ENCODE data around the gene CCDC149.

Gene CCDC149

GRCh38 chr4:24912252-24913118 lies at the start of gene CCDC149:
CCDC149 (minus strand) TSS chr4:24913042; CDS start chr4:24912864, 178 bp downstream.
- Mint-ChIP-seq H3K9me3 (peaks cover 3% of the 10 kb centered on the region), H3K27ac (no peak within 1 kb of the TSS), H3K36me3 (peaks cover 2% of the 10 kb centered on the region), H3K27me3 (peaks cover 48% of the 10 kb centered on the region), H3K4me1 (peaks cover 2% of the 10 kb centered on the region), H3K4me3 (peak within 1 kb of the TSS; percentile 51)
- CTCF ChIA-PET = no interaction called here
- DNase-seq = peak; percentile 22

GRCh38 chr4:24957886-24958285 lies 45.0 kb upstream of the CCDC149 start:
- no peak overlapping the region for H3K27ac Mint-ChIP-seq
- H3K4me1 Mint-ChIP-seq = no peaks in the 10 kb centered on the region
- no peaks in the 10 kb centered on the region for H3K36me3 Mint-ChIP-seq
- DNase-seq = no peak
- H3K27me3 Mint-ChIP-seq = no peaks in the 10 kb centered on the region
- H3K4me3 Mint-ChIP-seq = no peak overlapping the region
- H3K9me3 Mint-ChIP-seq = peaks cover 4% of the 10 kb centered on the region
- CTCF ChIA-PET = no interaction called here

GRCh38 chr4:24956763-24957162 lies 43.9 kb upstream of the CCDC149 start:
- H3K4me1 Mint-ChIP-seq = no peaks in the 10 kb centered on the region
- CTCF ChIA-PET = no interaction called here
- H3K27ac Mint-ChIP-seq = no peak overlapping the region
- H3K27me3 Mint-ChIP-seq = no peaks in the 10 kb centered on the region
- peaks cover 4% of the 10 kb centered on the region for H3K9me3 Mint-ChIP-seq
- no peak overlapping the region for H3K4me3 Mint-ChIP-seq
- DNase-seq = no peak
- H3K36me3 Mint-ChIP-seq = no peaks in the 10 kb centered on the region

- CTCF ChIA-PET = no interaction called here
Observed at GRCh38 chr4:24956091-24956490, 43.2 kb upstream of the CCDC149 start.

GRCh38 chr4:24952667-24953066 lies 39.8 kb upstream of the CCDC149 start:
- CTCF ChIA-PET = no interaction called here
- Mint-ChIP-seq H3K27ac (no peak overlapping the region), H3K4me1 (no peaks in the 10 kb centered on the region), H3K27me3 (no peaks in the 10 kb centered on the region), H3K9me3 (peaks cover 4% of the 10 kb centered on the region), H3K4me3 (no peak overlapping the region), H3K36me3 (no peaks in the 10 kb centered on the region)
- no peak for DNase-seq

More at GRCh38 chr4:24956091-24956490, 43.2 kb upstream of the CCDC149 start:
- H3K27ac Mint-ChIP-seq = no peak overlapping the region
- peaks cover 4% of the 10 kb centered on the region for H3K9me3 Mint-ChIP-seq
- no peaks in the 10 kb centered on the region for H3K36me3 Mint-ChIP-seq
- no peaks in the 10 kb centered on the region for H3K27me3 Mint-ChIP-seq
- no peak overlapping the region for H3K4me3 Mint-ChIP-seq
- DNase-seq = no peak
- H3K4me1 Mint-ChIP-seq = no peaks in the 10 kb centered on the region

- no peaks in the 10 kb centered on the region for H3K27me3 Mint-ChIP-seq
- CTCF ChIA-PET = no interaction called here
- H3K36me3 Mint-ChIP-seq = no peaks in the 10 kb centered on the region
- H3K4me3 Mint-ChIP-seq = no peak overlapping the region
- no peak overlapping the region for H3K27ac Mint-ChIP-seq
- no peaks in the 10 kb centered on the region for H3K4me1 Mint-ChIP-seq
- no peak for DNase-seq
- H3K9me3 Mint-ChIP-seq = peaks cover 4% of the 10 kb centered on the region
Observed at GRCh38 chr4:24949970-24950369, 37.1 kb upstream of the CCDC149 start.

DNA sequence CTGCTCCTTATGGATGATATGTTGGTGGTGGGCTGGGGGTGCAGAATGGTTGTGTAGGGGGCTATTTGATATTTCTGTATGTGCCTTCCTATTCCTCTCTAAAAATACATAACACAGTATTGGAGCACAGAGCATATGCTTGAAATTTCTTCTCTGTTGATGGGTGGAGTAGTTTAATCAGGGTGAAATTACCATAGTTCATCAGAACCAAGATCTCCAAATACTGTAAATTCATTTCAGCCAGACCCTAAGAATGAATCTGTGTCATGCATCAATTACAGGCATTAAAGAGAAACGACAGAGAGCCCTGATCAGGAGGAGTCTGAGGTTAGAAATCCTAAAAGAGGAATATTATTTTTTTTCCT lies 25.1 kb upstream of the CCDC149 start:
- Mint-ChIP-seq H3K36me3 (no peaks in the 10 kb centered on the region), H3K4me3 (no peak overlapping the region), H3K9me3 (peaks cover 7% of the 10 kb centered on the region), H3K27me3 (no peaks in the 10 kb centered on the region), H3K27ac (no peak overlapping the region), H3K4me1 (no peaks in the 10 kb centered on the region)
- CTCF ChIA-PET = no interaction called here
- DNase-seq = no peak

DNA sequence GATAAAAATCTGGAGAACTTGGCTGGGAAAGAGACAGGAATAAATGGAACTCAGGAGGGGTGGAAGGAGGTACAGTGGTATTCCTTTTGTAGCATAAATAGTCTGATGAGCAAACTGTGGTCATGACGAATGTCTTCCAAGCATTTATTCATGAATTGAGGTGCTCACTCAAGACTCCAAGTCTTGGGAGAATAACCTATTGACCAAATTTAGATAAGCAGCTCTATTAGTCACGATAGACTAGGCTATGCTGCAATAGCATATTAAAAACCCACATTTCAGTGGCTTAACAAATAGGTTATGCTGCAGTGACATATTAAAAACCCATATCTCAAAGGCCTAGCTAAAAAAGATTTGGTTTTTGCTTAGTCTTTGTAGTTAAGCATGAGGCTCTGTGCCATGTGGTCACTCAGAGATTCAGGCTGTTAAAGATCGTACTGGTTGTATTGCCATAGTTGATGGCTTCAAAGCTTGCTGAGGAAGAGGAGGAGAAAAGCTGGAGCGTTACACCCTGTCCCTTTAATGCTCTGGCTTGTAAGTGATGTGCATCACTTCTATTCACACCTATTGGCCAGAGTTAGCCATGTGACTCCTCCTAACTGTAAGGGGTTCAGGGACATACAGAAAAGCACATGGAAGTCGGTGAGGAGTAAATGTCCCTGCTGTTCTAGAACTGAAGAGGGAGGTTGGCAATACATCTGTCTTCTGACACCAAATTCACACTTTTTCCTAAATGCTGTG lies 24.5 kb upstream of the CCDC149 start:
- peaks cover 7% of the 10 kb centered on the region for H3K9me3 Mint-ChIP-seq
- H3K27ac Mint-ChIP-seq = no peak overlapping the region
- CTCF ChIA-PET = no interaction called here
- no peak for DNase-seq
- no peaks in the 10 kb centered on the region for H3K36me3 Mint-ChIP-seq
- no peaks in the 10 kb centered on the region for H3K4me1 Mint-ChIP-seq
- no peaks in the 10 kb centered on the region for H3K27me3 Mint-ChIP-seq
- no peak overlapping the region for H3K4me3 Mint-ChIP-seq

DNA sequence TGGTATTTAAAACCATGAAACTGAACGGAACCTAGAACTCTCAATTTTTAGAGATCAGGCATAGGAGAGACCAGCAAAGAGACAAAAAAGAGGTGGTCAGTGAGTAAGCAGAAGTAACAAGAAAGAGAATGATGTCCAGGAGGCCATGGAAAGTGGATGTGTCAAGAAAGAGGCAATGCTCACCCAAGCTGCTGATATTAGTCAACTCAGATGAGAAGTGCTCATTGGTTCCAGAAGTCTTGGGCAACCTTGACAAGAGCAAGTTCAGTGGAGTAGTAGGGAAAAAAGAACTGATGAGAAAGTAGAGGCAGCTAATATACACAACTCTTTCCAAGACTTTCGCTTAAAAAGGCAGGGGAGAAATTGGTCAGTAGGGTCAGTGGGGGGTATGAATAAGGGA lies 23.0 kb upstream of the CCDC149 start:
- Mint-ChIP-seq H3K27ac (no peak overlapping the region), H3K27me3 (no peaks in the 10 kb centered on the region), H3K4me3 (no peak overlapping the region), H3K36me3 (no peaks in the 10 kb centered on the region), H3K4me1 (no peaks in the 10 kb centered on the region), H3K9me3 (peaks cover 7% of the 10 kb centered on the region)
- no peak for DNase-seq
- CTCF ChIA-PET = no interaction called here

GRCh38 chr4:24934311-24934710 lies 21.5 kb upstream of the CCDC149 start:
- H3K27me3 Mint-ChIP-seq = no peaks in the 10 kb centered on the region
- H3K4me3 Mint-ChIP-seq = no peak overlapping the region
- H3K4me1 Mint-ChIP-seq = no peaks in the 10 kb centered on the region
- CTCF ChIA-PET = no interaction called here
- no peak overlapping the region for H3K27ac Mint-ChIP-seq
- peaks cover 6% of the 10 kb centered on the region for H3K9me3 Mint-ChIP-seq
- no peak for DNase-seq
- no peaks in the 10 kb centered on the region for H3K36me3 Mint-ChIP-seq

- no peaks in the 10 kb centered on the region for H3K36me3 Mint-ChIP-seq
- CTCF ChIA-PET = no interaction called here
- no peaks in the 10 kb centered on the region for H3K27me3 Mint-ChIP-seq
- peaks cover 6% of the 10 kb centered on the region for H3K9me3 Mint-ChIP-seq
- no peaks in the 10 kb centered on the region for H3K4me1 Mint-ChIP-seq
- H3K4me3 Mint-ChIP-seq = no peak overlapping the region
- DNase-seq = no peak
- H3K27ac Mint-ChIP-seq = no peak overlapping the region
Observed at GRCh38 chr4:24933684-24934275, 20.9 kb upstream of the CCDC149 start.

GRCh38 chr4:24932515-24933225 lies 19.8 kb upstream of the CCDC149 start:
- peaks cover 5% of the 10 kb centered on the region for H3K9me3 Mint-ChIP-seq
- H3K4me3 Mint-ChIP-seq = no peak overlapping the region
- H3K27ac Mint-ChIP-seq = no peak overlapping the region
- CTCF ChIA-PET = no interaction called here
- H3K36me3 Mint-ChIP-seq = no peaks in the 10 kb centered on the region
- DNase-seq = no peak
- H3K4me1 Mint-ChIP-seq = no peaks in the 10 kb centered on the region
- H3K27me3 Mint-ChIP-seq = no peaks in the 10 kb centered on the region

GRCh38 chr4:24930151-24930550 lies 17.3 kb upstream of the CCDC149 start:
- DNase-seq = no peak
- CTCF ChIA-PET = no interaction called here
- Mint-ChIP-seq H3K27ac (no peak overlapping the region), H3K4me1 (no peaks in the 10 kb centered on the region), H3K9me3 (peaks cover 1% of the 10 kb centered on the region), H3K4me3 (no peak overlapping the region), H3K36me3 (no peaks in the 10 kb centered on the region), H3K27me3 (no peaks in the 10 kb centered on the region)

GRCh38 chr4:24928708-24929107 lies 15.9 kb upstream of the CCDC149 start:
- H3K4me1 Mint-ChIP-seq = no peaks in the 10 kb centered on the region
- H3K27ac Mint-ChIP-seq = no peak overlapping the region
- CTCF ChIA-PET = no interaction called here
- H3K27me3 Mint-ChIP-seq = no peaks in the 10 kb centered on the region
- H3K9me3 Mint-ChIP-seq = no peaks in the 10 kb centered on the region
- H3K4me3 Mint-ChIP-seq = no peak overlapping the region
- no peaks in the 10 kb centered on the region for H3K36me3 Mint-ChIP-seq
- DNase-seq = no peak

Data from activated naive CD4-positive, alpha-beta T cell treated with anti-CD3 and anti-CD28 coated beads, Interleukin-2, amount 10 ng/mL, durations not matched to agents 7 days and 5 days (primary cell).